Loucy (cell line): ENCODE measurements around the gene PCDHB4.
"Not testable (repeated sequence)": the region's sequence is repeated elsewhere in the genome, so short reads cannot be mapped to it uniquely, and the experiment has no call there.

ENCODE experiments used
- H2AFZ ChIP-seq: fragments of 200-600 bp; sonication (generic); 2 replicates; pipeline ENCODE4 v1.6.0; 2016; ENCODE audit warnings: antibody characterized with exemption, mild to moderate bottlenecking, low read length, moderate library complexity
- H3F3A ChIP-seq: fragments of 200-600 bp; 2 replicates; pipeline ENCODE4 v1.6.0; 2016; ENCODE audit warnings: antibody characterized with exemption, low read depth, mild to moderate bottlenecking
- H3K27me3 ChIP-seq: fragments of 200-600 bp; sonication (generic); 2 replicates; pipeline ENCODE4 v1.6.1; 2014; ENCODE audit warnings: low read length, mild to moderate bottlenecking; ENCODE audit not compliant: insufficient read depth, poor library complexity, severe bottlenecking
- H3K36me3 ChIP-seq: fragments of 200-600 bp; sonication (generic); 2 replicates; pipeline ENCODE4 v1.6.1; 2016; ENCODE audit warnings: low read length; ENCODE audit not compliant: insufficient read depth
- H3K4me1 ChIP-seq: fragments of 200-600 bp; sonication (generic); 2 replicates; pipeline ENCODE4 v1.5.1; 2014; ENCODE audit warnings: low read length, mild to moderate bottlenecking; ENCODE audit not compliant: insufficient read depth, poor library complexity, severe bottlenecking
- H3K4me2 ChIP-seq: fragments of 200-600 bp; sonication (generic); 2 replicates; pipeline ENCODE4 v1.6.0; 2014; ENCODE audit warnings: antibody characterized with exemption, low read length, low read depth, mild to moderate bottlenecking; ENCODE audit not compliant: poor library complexity, severe bottlenecking
- H3K4me3 ChIP-seq: fragments of 200-600 bp; sonication (generic); 2 replicates; pipeline ENCODE4 v1.5.1; 2014; ENCODE audit warnings: low read length, mild to moderate bottlenecking, mixed read lengths; ENCODE audit not compliant: poor library complexity, severe bottlenecking
- H3K79me2 ChIP-seq: fragments of 200-600 bp; sonication (generic); 2 replicates; pipeline ENCODE4 v1.6.1; 2014; ENCODE audit warnings: low read length; ENCODE audit not compliant: insufficient read depth
- H3K9ac ChIP-seq: fragments of 200-600 bp; sonication (generic); 2 replicates; pipeline ENCODE4 v1.6.0; 2014; ENCODE audit warnings: mild to moderate bottlenecking, low read depth, low read length, moderate library complexity; ENCODE audit not compliant: poor library complexity, severe bottlenecking
- H3K9me2 ChIP-seq: fragments of 200-600 bp; sonication (generic); replicated peaks from 2 replicates; pipeline ENCODE4 v1.6.1; 2016; ENCODE audit warnings: low read depth, low read length, mixed read lengths
- H3K9me3 ChIP-seq: fragments of 200-600 bp; sonication (generic); 2 replicates; pipeline ENCODE4 v1.6.1; 2014; ENCODE audit warnings: mild to moderate bottlenecking, antibody characterized with exemption, low read length, low read depth; ENCODE audit not compliant: insufficient read depth
- H4K20me1 ChIP-seq: fragments of 200-600 bp; sonication (generic); 2 replicates; pipeline ENCODE4 v1.6.0; 2014; ENCODE audit warnings: antibody characterized with exemption, low read length, mild to moderate bottlenecking; ENCODE audit not compliant: insufficient read depth, poor library complexity, severe bottlenecking
- EZH2phosphoT487 ChIP-seq: fragments of 200-600 bp; IDR thresholded peaks from 2 replicates; pipeline ENCODE4 v1.6.1; 2018; ENCODE audit warnings: antibody characterized with exemption, mild to moderate bottlenecking, moderate library complexity, borderline replicate concordance
- TF ChIP-seq, protein P1 (sequence below): fragments of 200-600 bp; sonication (generic); conservative IDR thresholded peaks from 2 replicates; pipeline ENCODE4 v1.5.1; 2014; ENCODE audit warnings: mild to moderate bottlenecking, antibody characterized with exemption, low read length

PCDHB4 gene

DNA sequence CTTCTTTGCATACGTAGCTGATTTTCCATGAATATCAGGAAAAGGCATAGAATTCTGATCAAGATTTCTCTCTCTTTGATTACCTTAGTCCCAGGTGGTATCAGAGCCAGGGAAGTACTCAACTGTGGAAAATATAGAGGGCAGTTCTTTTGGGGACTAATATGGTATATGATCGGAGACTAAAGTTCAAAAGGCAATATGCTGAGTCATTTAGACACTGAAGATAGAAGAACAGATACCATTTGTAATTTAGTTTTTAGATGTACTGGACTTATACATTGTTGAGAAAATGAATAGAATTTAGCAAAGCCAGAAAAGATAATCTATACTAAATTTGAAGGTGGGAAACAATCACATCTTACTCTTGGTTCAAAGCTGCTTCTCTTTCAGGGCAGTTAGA, 16.3 kb upstream of the PCDHB4 start:
- no peak overlapping the region for H3K4me2 ChIP-seq
- no peak overlapping the region for H3K9ac ChIP-seq
- no peaks in the 10 kb centered on the region for H4K20me1 ChIP-seq
- H3K4me1 ChIP-seq = no peaks in the 10 kb centered on the region
- H3K9me2 ChIP-seq = no peaks in the 10 kb centered on the region
- no peaks in the 10 kb centered on the region; the same call in 1 of the 2 replicates for H3K9me3 ChIP-seq
- H2AFZ ChIP-seq = no peak overlapping the region
- H3K79me2 ChIP-seq = no peaks in the 10 kb centered on the region
- TF ChIP-seq EZH2phosphoT487 = no peak
- TF ChIP-seq, protein P1, sequence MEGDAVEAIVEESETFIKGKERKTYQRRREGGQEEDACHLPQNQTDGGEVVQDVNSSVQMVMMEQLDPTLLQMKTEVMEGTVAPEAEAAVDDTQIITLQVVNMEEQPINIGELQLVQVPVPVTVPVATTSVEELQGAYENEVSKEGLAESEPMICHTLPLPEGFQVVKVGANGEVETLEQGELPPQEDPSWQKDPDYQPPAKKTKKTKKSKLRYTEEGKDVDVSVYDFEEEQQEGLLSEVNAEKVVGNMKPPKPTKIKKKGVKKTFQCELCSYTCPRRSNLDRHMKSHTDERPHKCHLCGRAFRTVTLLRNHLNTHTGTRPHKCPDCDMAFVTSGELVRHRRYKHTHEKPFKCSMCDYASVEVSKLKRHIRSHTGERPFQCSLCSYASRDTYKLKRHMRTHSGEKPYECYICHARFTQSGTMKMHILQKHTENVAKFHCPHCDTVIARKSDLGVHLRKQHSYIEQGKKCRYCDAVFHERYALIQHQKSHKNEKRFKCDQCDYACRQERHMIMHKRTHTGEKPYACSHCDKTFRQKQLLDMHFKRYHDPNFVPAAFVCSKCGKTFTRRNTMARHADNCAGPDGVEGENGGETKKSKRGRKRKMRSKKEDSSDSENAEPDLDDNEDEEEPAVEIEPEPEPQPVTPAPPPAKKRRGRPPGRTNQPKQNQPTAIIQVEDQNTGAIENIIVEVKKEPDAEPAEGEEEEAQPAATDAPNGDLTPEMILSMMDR = no peak
- H3K4me3 ChIP-seq = no peak overlapping the region
- no peaks in the 10 kb centered on the region for H3F3A ChIP-seq
- H3K36me3 ChIP-seq = no peaks in the 10 kb centered on the region
- no peaks in the 10 kb centered on the region for H3K27me3 ChIP-seq

DNA sequence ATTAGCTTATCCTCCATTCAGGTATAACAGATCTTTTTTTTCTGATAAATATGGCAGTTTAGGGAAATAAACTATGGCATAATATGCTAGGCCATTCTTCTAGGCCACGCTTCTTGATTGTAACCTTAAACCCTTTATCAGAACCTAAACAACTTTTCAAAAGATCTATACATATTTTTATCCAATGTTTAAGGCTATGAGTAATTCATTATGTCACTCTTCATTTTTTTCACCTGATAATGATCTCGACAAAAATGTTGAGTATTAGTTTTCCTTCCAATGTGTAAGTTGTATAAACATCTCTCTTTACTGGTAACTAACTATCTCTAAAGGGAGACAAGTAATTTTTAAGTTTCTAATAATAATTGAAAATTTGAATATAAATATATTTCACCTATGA, 2.4 kb upstream of the PCDHB4 start:
- H3K9me2 ChIP-seq = no peaks in the 10 kb centered on the region
- no peak for TF ChIP-seq EZH2phosphoT487
- no peaks in the 10 kb centered on the region for H3K27me3 ChIP-seq
- no peak overlapping the region for H2AFZ ChIP-seq
- H3K36me3 ChIP-seq = no peaks in the 10 kb centered on the region
- H3K4me1 ChIP-seq = no peaks in the 10 kb centered on the region
- H3K9me3 ChIP-seq = no peaks in the 10 kb centered on the region
- no peak overlapping the region for H3K4me2 ChIP-seq
- no peaks in the 10 kb centered on the region for H4K20me1 ChIP-seq
- H3K79me2 ChIP-seq = no peaks in the 10 kb centered on the region
- no peak overlapping the region for H3K9ac ChIP-seq
- no peak overlapping the region for H3K4me3 ChIP-seq
- H3F3A ChIP-seq = no peaks in the 10 kb centered on the region

DNA sequence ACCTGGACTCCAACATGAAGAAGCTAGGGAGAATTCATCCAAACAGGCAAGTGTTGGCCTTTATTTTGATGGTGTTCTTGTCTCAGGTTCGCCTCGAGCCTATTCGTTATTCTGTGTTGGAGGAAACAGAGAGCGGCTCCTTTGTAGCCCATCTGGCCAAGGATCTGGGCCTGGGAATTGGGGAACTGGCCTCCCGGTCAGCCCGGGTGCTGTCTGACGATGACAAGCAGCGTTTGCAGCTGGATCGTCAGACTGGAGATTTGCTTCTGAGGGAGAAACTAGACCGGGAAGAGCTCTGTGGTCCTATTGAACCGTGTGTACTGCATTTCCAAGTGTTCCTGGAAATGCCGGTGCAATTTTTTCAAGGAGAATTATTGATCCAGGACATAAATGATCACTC, 367 bp downstream of the PCDHB4 start:
- H3K9me3 ChIP-seq = no peaks in the 10 kb centered on the region

DNA sequence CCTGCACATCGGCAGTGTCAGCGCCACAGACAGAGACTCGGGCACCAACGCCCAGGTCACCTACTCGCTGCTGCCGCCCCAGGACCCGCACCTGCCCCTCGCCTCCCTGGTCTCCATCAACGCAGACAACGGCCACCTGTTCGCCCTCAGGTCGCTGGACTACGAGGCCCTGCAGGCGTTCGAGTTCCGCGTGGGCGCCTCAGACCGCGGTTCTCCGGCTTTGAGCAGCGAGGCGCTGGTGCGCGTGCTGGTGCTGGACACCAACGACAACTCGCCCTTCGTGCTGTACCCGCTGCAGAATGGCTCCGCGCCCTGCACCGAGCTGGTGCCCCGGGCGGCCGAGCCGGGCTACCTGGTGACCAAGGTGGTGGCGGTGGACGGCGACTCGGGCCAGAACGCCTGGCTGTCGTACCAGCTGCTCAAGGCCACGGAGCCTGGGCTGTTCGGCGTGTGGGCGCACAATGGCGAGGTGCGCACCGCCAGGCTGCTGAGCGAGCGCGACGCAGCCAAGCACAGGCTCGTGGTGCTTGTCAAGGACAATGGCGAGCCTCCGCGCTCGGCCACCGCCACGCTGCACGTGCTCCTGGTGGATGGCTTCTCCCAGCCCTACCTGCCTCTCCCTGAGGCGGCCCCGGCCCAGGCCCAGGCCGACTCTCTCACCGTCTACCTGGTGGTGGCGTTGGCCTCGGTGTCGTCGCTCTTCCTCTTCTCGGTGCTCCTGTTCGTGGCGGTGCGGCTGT, 1.9 kb downstream of the PCDHB4 start:
- H3K79me2 ChIP-seq, H3K4me2 ChIP-seq, H3K36me3 ChIP-seq, H4K20me1 ChIP-seq, H3K27me3 ChIP-seq, H3K9me2 ChIP-seq, H3K9me3 ChIP-seq, H3K4me1 ChIP-seq, H3F3A ChIP-seq, H2AFZ ChIP-seq, H3K4me3 ChIP-seq, H3K9ac ChIP-seq: not testable (repeated sequence)

More for the DNA sequence above, 367 bp downstream of the PCDHB4 start:
- Histone ChIP-seq H3K27me3 (no peaks in the 10 kb centered on the region), H3K9ac (no peak overlapping the region), H2AFZ (no peak overlapping the region), H3K4me1 (no peaks in the 10 kb centered on the region), H3F3A (no peaks in the 10 kb centered on the region), H3K36me3 (no peaks in the 10 kb centered on the region), H3K4me3 (no peak overlapping the region), H3K9me2 (no peaks in the 10 kb centered on the region), H3K4me2 (no peak overlapping the region), H3K79me2 (no peaks in the 10 kb centered on the region), H4K20me1 (no peaks in the 10 kb centered on the region)
- no peak for TF ChIP-seq EZH2phosphoT487
- TF ChIP-seq, protein P1 = no peak
